H1 (cell line): Measurements from ENCODE around the gene SGMS2. TPM values are rescaled to one million over a fixed set of nuclear protein-coding genes. Genes with fewer than 3 reads are reported as not detected.
A peak's percentile ranks its signal among the peaks of the same experiment; 100 is the strongest.

Source experiments
- BRCA1 ChIP-seq: IDR thresholded peaks from 2 replicates; pipeline ENCODE4 v1.6.1; 2012; ENCODE audit warnings: low read depth, low read length, improper control_type of control experiment
- E2F6 ChIP-seq: IDR thresholded peaks from 2 replicates; pipeline ENCODE4 v1.6.1; 2012; ENCODE audit warnings: inconsistent platforms
- EZH2 ChIP-seq: fragments of 200-600 bp; sonication (generic); IDR thresholded peaks from 2 replicates; pipeline ENCODE4 v1.7.1; 2012; ENCODE audit warnings: low read depth, mild to moderate bottlenecking, moderate library complexity, low read length, inconsistent platforms; ENCODE audit not compliant: severe bottlenecking
- HDAC2 ChIP-seq, 2 experiments: fragments of 300-600 bp in 1 of 2; sonication (generic) in 1 of 2; IDR thresholded peaks; 2 replicates each; pipeline ENCODE4 v1.6.1; 2011 to 2012; ENCODE audit warnings: low read depth in 2 of 2, low read length in 2 of 2, mild to moderate bottlenecking in 2 of 2, moderate library complexity in 2 of 2, borderline replicate concordance in 1 of 2, inconsistent platforms in 1 of 2
- SUZ12 ChIP-seq: fragments of 200-600 bp; sonication (generic); IDR thresholded peaks from 2 replicates; pipeline ENCODE4 v1.6.1; 2012; ENCODE audit warnings: mild to moderate bottlenecking, inconsistent platforms, low read length, moderate library complexity, mixed read lengths
- polyA plus RNA-seq, 7 experiments: library from polyadenylated mRNA; depleted of rRNA in 3 of 7; stranded (reverse) in 5 of 7; unstranded in 2 of 7; fragments of >200 nt in 5 of 7; fragments of 200-250 nt in 2 of 7; gene quantifications; 1 replicate in 5 of 7; 2 replicates in 1 of 7; 4 replicates in 1 of 7; pipeline versions ENCODE4 v1.2.1 to v1.2.3, GENCODE V29; 2011 to 2013; ENCODE audit warnings: missing spikeins in 2 of 7, mixed read lengths in 2 of 7
- total RNA-seq: library from RNA; stranded (reverse); fragmentation: NEBNext Ultra II Directional; extraction: Animal tissue kit (Norgen Biotek cat#: 25700); gene quantifications from 2 replicates; pipeline ENCODE4 v1.2.1, GENCODE V29; 2021

The SGMS2 gene
- total and polyA plus RNA-seq, 2 of the 8 experiments (the other 6 are each of a cell fraction or from before 2014, with no cell fraction given) = 0.04 to 1.3 TPM

GRCh38 chr4:107824350-107825071, at the start of gene SGMS2 (continued):
- TF ChIP-seq BRCA1 (no peak), EZH2 (peak; percentile 79), E2F6 (no peak; the same call in 1 of the 2 replicates), SUZ12 (peak; percentile 82; the same call in 1 of the 2 replicates), HDAC2 (IDR thresholded peaks at IDR 0.05; ENCODE audit: borderline replicate concordance in 1 of 2, low read depth in 2 of 2, low read length in 2 of 2) (0 out of 4 replicates have a peak, but pooled peaks of 1 of the 2 experiments have one; percentile 49)
- TF ChIP-seq, all 59 proteins: peak for 10
